ENCODE measurements around the gene SYT1. TPM values are rescaled to one million over a fixed set of nuclear protein-coding genes. Genes with fewer than 3 reads are reported as not detected.
"Not testable (repeated sequence)": the region's sequence is repeated elsewhere in the genome, so short reads cannot be mapped to it uniquely, and the experiment has no call there.

SYT1 gene
- total RNA-seq, 4 donors from 2014 or later: 4.1 to 10.0 (median 6.7) TPM

DNA sequence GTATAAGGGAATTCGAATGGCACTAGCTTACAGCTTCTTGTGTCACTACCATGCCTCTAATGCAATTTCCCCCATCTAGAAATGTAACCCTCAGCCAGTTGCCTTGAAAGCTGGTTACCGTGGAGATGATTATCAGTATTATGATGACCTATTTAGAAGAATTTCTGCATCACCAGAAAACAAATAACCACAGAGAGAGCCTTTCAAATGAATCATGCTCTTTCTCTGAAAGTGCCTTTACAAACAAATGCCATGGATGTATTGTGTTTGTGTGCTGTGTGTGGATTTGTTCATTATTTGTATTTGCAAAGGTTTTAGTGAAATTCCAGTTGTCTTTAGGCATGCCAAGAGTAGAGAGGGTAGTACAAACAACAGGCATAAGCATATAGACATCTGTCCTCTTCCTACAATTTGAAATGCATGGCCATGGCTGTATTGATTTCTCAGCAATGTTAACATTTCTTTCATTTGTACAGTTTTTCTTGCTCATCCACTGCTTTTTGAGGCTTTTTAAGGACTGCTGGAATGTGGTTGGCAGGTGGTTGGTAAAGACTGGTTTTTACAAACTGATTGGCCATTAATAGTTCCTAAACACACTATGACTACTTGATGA lies 559.6 kb downstream of the SYT1 start:
- no peak overlapping the region for H3K4me3 ChIP-seq
- WGBS: 67% methylated on average over 2 of the region's 2 CpGs
- no peaks in the 10 kb centered on the region for H3K36me3 ChIP-seq
- H3K27ac ChIP-seq (replicated peaks in 1 of 4): no peak overlapping the region
- no peaks in the 10 kb centered on the region for H3K9me3 ChIP-seq
- DNase-seq (ENCODE audit: extremely low spot score): no peak
- TF ChIP-seq EP300 (IDR thresholded peaks at IDR 0.05) (no peak), POLR2AphosphoS5 (IDR thresholded peaks at IDR 0.05) (no peak), POLR2A (IDR thresholded peaks at IDR 0.05; ENCODE audit: low read depth) (no peak)
- TF ChIP-seq, protein P1, sequence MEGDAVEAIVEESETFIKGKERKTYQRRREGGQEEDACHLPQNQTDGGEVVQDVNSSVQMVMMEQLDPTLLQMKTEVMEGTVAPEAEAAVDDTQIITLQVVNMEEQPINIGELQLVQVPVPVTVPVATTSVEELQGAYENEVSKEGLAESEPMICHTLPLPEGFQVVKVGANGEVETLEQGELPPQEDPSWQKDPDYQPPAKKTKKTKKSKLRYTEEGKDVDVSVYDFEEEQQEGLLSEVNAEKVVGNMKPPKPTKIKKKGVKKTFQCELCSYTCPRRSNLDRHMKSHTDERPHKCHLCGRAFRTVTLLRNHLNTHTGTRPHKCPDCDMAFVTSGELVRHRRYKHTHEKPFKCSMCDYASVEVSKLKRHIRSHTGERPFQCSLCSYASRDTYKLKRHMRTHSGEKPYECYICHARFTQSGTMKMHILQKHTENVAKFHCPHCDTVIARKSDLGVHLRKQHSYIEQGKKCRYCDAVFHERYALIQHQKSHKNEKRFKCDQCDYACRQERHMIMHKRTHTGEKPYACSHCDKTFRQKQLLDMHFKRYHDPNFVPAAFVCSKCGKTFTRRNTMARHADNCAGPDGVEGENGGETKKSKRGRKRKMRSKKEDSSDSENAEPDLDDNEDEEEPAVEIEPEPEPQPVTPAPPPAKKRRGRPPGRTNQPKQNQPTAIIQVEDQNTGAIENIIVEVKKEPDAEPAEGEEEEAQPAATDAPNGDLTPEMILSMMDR (IDR thresholded peaks at IDR 0.05): no peak
- no peaks in the 10 kb centered on the region for H3K27me3 ChIP-seq
- intact Hi-C loops (cut with DNase I): no loop called here
- peaks cover 2 to 57% (median 46%) of the 10 kb centered on the region in 4 donors for H3K4me1 ChIP-seq

DNA sequence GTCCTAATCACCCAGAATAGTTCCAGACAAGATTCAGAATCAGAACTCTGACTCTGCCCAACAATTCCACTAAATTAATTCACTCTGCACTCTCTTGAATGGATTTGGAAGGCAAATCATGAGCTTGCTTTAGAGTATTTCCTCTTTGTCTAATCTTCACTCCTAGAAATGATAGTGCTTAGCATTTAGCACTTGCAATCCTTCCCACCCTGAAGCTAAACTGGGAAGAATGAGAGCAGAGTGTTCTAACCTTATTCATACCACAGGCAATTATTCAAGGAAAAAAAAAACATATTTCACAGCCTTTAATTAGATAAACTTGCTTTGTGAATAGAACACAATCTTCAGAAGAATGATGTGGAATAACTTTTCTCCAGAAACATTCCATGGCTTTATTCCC lies 561.5 kb downstream of the SYT1 start:
- TF ChIP-seq POLR2A (IDR thresholded peaks at IDR 0.05; ENCODE audit: low read depth) (no peak), POLR2AphosphoS5 (IDR thresholded peaks at IDR 0.05) (no peak), EP300 (IDR thresholded peaks at IDR 0.05) (no peak)
- TF ChIP-seq, protein P1 (IDR thresholded peaks at IDR 0.05): no peak
- intact Hi-C loops (cut with DNase I): no loop called here
- no peak for DNase-seq (ENCODE audit: extremely low spot score)
- Histone ChIP-seq H3K36me3 (no peaks in the 10 kb centered on the region), H3K9me3 (no peaks in the 10 kb centered on the region), H3K27ac (replicated peaks in 1 of 4) (peak overlapping the region in 1 of 4 donors; percentile 1), H3K4me1 (peaks cover 0 to 38% (median 32%) of the 10 kb centered on the region in 4 donors), H3K27me3 (no peaks in the 10 kb centered on the region), H3K4me3 (no peak overlapping the region)

DNA sequence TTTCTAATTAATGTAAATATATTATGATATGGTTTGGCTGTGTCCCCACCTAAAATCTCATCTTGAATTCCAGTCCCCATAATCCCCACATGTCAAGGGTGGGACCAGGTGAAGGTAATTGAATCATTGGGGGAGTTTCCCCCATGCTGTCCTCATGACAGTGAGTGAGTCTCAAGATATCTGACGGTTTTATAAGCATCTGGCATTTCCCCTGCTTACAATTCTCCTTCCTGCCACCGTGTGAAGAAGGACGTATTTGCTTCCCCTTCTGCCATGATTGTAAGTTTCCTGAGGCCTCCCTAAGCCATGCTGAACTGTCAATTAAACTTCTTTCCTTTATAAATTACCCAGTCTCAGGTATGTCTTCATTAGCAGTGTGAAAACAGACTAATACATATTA lies 562.2 kb downstream of the SYT1 start:
- intact Hi-C loops (cut with DNase I); H3K27ac ChIP-seq (replicated peaks in 1 of 4); H3K36me3 ChIP-seq; H3K9me3 ChIP-seq; H3K27me3 ChIP-seq; H3K4me3 ChIP-seq; DNase-seq (ENCODE audit: extremely low spot score): not testable (repeated sequence)
- peaks cover 0 to 32% (median 29%) of the 10 kb centered on the region in 4 donors for H3K4me1 ChIP-seq
- WGBS: 57% methylated on average over 3 of the region's 3 CpGs

DNA sequence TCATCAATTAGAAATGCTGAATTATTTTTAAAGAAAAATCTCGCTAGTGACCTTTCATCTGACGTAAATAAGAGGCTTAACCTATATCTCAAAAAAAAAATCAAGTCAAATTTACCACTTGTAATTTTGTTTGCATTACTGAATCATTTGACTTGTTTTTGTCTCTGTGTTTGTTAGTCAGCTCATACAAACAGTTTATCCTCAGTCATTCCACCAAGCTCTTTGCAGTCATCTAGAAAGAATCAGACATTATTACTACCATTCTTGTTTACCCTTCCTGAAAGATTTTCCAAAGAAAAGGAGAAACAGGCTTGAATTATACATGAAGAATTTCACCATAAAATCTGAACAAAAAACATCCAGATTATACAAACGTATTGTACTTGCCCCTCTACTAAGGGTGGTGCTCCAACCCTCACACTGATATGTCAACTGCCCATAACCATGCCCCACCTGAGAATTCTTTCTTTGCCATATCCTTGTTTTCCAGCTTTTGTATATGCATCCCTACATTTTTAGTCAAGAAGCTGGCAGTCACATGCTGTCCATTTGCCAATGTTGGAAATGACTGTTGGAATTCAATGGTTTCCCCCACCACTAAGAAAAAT lies 569.0 kb downstream of the SYT1 start:
- Histone ChIP-seq H3K4me1 (no peaks in the 10 kb centered on the region), H3K27me3 (no peaks in the 10 kb centered on the region), H3K27ac (replicated peaks in 1 of 4) (no peak overlapping the region), H3K36me3 (no peaks in the 10 kb centered on the region), H3K4me3 (no peak overlapping the region), H3K9me3 (no peaks in the 10 kb centered on the region)
- intact Hi-C loops (cut with DNase I): no loop called here
- 94% methylated on average over 3 of the region's 3 CpGs for WGBS
- no peak for DNase-seq (ENCODE audit: extremely low spot score)
- TF ChIP-seq POLR2AphosphoS5 (IDR thresholded peaks at IDR 0.05) (no peak), EP300 (IDR thresholded peaks at IDR 0.05) (no peak), POLR2A (IDR thresholded peaks at IDR 0.05; ENCODE audit: low read depth) (no peak)
- TF ChIP-seq, protein P1 (IDR thresholded peaks at IDR 0.05): no peak

DNA sequence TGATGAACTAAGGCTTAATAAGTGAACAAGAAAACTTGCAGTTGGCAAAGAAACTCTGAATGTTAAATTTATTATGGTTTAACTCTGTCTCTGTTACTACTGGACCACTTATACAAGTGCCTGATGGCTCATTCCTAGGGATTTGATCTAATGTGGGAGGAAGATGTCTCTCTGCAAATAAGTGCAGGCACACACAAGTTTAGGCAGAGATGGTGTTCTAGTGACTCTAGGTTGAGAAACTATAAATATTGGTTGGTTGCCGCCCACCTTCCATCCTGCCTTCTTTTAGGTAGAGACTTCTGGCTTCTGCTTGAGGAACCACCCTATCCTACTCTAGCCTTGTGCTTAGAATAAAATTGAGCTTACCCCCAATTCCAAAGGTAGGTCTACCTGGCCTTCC lies 570.0 kb downstream of the SYT1 start:
- TF ChIP-seq EP300 (IDR thresholded peaks at IDR 0.05) (no peak), POLR2A (IDR thresholded peaks at IDR 0.05; ENCODE audit: low read depth) (no peak), POLR2AphosphoS5 (IDR thresholded peaks at IDR 0.05) (no peak)
- TF ChIP-seq, protein P1 (IDR thresholded peaks at IDR 0.05): no peak
- H3K9me3 ChIP-seq: no peaks in the 10 kb centered on the region
- no peak overlapping the region for H3K27ac ChIP-seq (replicated peaks in 1 of 4)
- H3K4me3 ChIP-seq: no peak overlapping the region
- intact Hi-C loops (cut with DNase I): no loop called here
- no peak for DNase-seq (ENCODE audit: extremely low spot score)
- H3K4me1 ChIP-seq: no peaks in the 10 kb centered on the region
- H3K27me3 ChIP-seq: no peaks in the 10 kb centered on the region
- no peaks in the 10 kb centered on the region for H3K36me3 ChIP-seq
- 100% methylated on average over 1 of the region's 1 CpG for WGBS
